GM19455 (cell line): ENCODE measurements around the gene PUSL1.
A peak's percentile ranks its signal among the peaks of the same experiment; 100 is the strongest.

ENCODE experiments used
- ATAC-seq: cut with Tn5 transposase; IDR thresholded peaks from one replicate; pipeline ENCODE4 v1.9.1; 2021; ENCODE audit not compliant: unreplicated experiment

Gene PUSL1

GRCh38 chr1:1307923-1308755 is at the start of gene PUSL1, which contains the start of gene ACAP3:
TSS of gene PUSL1 (plus strand) at chr1:1308597. CDS start at chr1:1308644, 47 bp downstream.
TSS of gene ACAP3 (minus strand) at chr1:1307930. CDS start at chr1:1307815, 115 bp downstream.
- peak; percentile 55 for ATAC-seq

- no peak for ATAC-seq
These were observed 49.3 kb upstream of the PUSL1 start for GRCh38 chr1:1259119-1259488.

- no peak for ATAC-seq
These were observed 48.9 kb upstream of the PUSL1 start for GRCh38 chr1:1259540-1259939.

- ATAC-seq: no peak
These were observed 48.3 kb upstream of the PUSL1 start for GRCh38 chr1:1259951-1260600.

- no peak for ATAC-seq
These were observed 47.4 kb upstream of the PUSL1 start for GRCh38 chr1:1260843-1261560.

- no peak for ATAC-seq
These were observed 46.3 kb upstream of the PUSL1 start for GRCh38 chr1:1262071-1262470.

GRCh38 chr1:1262758-1263157 is 45.6 kb upstream of the PUSL1 start:
- no peak for ATAC-seq

- no peak for ATAC-seq
These were observed 44.4 kb upstream of the PUSL1 start for GRCh38 chr1:1264026-1264425.

- ATAC-seq: no peak
These were observed 43.5 kb upstream of the PUSL1 start for GRCh38 chr1:1264868-1265272.

- ATAC-seq: no peak
These were observed 40.7 kb upstream of the PUSL1 start for GRCh38 chr1:1267488-1268283.

- ATAC-seq: no peak
These were observed 40.1 kb upstream of the PUSL1 start for GRCh38 chr1:1268284-1268682.

- ATAC-seq: no peak
These were observed 37.6 kb upstream of the PUSL1 start for GRCh38 chr1:1270813-1271212.

GRCh38 chr1:1272341-1273208 is 35.8 kb upstream of the PUSL1 start:
- ATAC-seq: no peak

- no peak for ATAC-seq
These were observed 35.2 kb upstream of the PUSL1 start for GRCh38 chr1:1273209-1273511.

GRCh38 chr1:1273512-1274298 is 34.7 kb upstream of the PUSL1 start, which contains the start of gene UBE2J2:
TSS of gene UBE2J2 (minus strand) at chr1:1273854. CDS start at chr1:1267992, 5,862 bp downstream.
- peak; percentile 86 for ATAC-seq

GRCh38 chr1:1274299-1274930 is 34.0 kb upstream of the PUSL1 start:
- ATAC-seq: no peak

GRCh38 chr1:1274931-1275431 is 33.4 kb upstream of the PUSL1 start:
- ATAC-seq: no peak

- no peak for ATAC-seq
These were observed 32.6 kb upstream of the PUSL1 start for GRCh38 chr1:1275836-1276235.

GRCh38 chr1:1278620-1279019 is 29.8 kb upstream of the PUSL1 start:
- no peak for ATAC-seq
